Spleen (tissue), 7 donors: ENCODE results near the gene LDLRAD2.

Source experiments
- POLR2A ChIP-seq, 3 donors: fragments of 450-650 bp; IDR thresholded peaks; one replicate each; pipeline ENCODE4 v1.5.1; 2017; ENCODE audit warnings: antibody characterized with exemption in 3 of 3, mild to moderate bottlenecking in 1 of 3
- POLR2AphosphoS5 ChIP-seq, 3 donors: sonication (generic); formaldehyde crosslinking; IDR thresholded peaks; one replicate each; pipeline ENCODE4 v1.5.1; 2017; ENCODE audit warnings: antibody characterized with exemption in 3 of 3
- TF ChIP-seq, protein P1 (sequence below), 11 experiments: fragments of 200-600 bp in 7 of 11; fragments of 450-650 bp in 4 of 11; sonication (generic) in 4 of 11; IDR thresholded peaks in 8 of 11; conservative IDR thresholded peaks in 3 of 11; 1 replicate in 7 of 11; 2 replicates in 4 of 11; pipeline versions ENCODE4 v1.4.0 to v1.8.0; 2016 to 2021; ENCODE audit warnings: antibody characterized with exemption in 11 of 11, inconsistent platforms in 4 of 11, mild to moderate bottlenecking in 1 of 11
- donor health status: DM: no; HTN: no; CAD: no; lungs with moderate emphysema.
- donor health status: DM: no; HTN: no; CAD: no.
- donor health status: DM: no; HTN: no; CAD: no.

DNA sequence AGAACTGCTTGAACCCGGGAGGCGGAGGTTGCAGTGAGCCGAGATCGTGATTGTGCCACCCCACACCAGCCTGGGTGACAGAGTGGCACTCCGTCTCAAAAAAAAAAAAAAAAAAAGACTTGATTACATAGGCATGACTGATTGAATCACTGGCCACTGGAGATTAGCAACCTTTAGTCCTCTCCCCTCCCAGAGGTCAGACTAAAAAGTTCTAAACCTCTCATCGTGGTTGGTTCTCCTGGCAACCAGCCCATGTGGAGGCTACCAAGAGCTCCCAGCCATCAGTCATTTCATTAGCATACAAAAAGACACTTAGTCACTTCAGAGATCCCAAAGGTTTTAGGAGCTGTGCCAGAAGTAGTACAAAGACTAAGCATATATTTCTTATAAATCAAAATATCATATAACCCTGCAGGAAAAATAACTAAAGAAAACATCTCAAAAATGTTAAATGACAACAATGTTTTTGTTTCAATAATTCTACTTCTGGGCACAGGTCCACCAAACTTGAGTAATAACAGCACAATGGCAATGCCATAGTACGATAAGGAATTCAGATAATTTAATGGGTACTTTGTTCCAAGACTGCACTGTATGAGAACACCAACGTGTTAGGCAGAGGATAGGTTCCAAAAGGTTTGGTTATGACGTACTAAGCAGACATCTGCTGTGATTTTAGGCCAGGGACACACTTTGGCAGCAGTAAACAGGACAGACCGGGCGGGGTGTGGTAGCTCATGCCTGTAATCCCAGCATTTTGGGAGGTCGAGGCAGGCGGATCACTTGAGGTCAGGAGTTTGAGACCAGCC lies 47.2 kb upstream of the LDLRAD2 start:
- TF ChIP-seq, protein P1, sequence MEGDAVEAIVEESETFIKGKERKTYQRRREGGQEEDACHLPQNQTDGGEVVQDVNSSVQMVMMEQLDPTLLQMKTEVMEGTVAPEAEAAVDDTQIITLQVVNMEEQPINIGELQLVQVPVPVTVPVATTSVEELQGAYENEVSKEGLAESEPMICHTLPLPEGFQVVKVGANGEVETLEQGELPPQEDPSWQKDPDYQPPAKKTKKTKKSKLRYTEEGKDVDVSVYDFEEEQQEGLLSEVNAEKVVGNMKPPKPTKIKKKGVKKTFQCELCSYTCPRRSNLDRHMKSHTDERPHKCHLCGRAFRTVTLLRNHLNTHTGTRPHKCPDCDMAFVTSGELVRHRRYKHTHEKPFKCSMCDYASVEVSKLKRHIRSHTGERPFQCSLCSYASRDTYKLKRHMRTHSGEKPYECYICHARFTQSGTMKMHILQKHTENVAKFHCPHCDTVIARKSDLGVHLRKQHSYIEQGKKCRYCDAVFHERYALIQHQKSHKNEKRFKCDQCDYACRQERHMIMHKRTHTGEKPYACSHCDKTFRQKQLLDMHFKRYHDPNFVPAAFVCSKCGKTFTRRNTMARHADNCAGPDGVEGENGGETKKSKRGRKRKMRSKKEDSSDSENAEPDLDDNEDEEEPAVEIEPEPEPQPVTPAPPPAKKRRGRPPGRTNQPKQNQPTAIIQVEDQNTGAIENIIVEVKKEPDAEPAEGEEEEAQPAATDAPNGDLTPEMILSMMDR (IDR thresholded peaks at IDR 0.05 in 8 of 11, conservative IDR thresholded peaks at IDR 0.05 in 3 of 11), result no peak
- TF ChIP-seq POLR2A (IDR thresholded peaks at IDR 0.05), result no peak
- TF ChIP-seq POLR2AphosphoS5 (IDR thresholded peaks at IDR 0.05), result no peak
